K562 (cell line): ENCODE measurements around the gene PRICKLE3.

Source experiments
- CTCF ChIP-seq, 3 experiments: IDR thresholded peaks in 2 of 3; conservative IDR thresholded peaks in 1 of 3; 2 replicates each; pipeline ENCODE4 v1.5.1; 2011 to 2012; ENCODE audit warnings: low read length in 3 of 3, mild to moderate bottlenecking in 3 of 3, control low read depth in 2 of 3, improper control_type of control experiment in 1 of 3, inconsistent platforms in 1 of 3, low read depth in 1 of 3, mixed read lengths in 1 of 3, moderate library complexity in 1 of 3; ENCODE audit not compliant: insufficient read depth in 2 of 3
- EP300 ChIP-seq: IDR thresholded peaks from 2 replicates; pipeline ENCODE4 v1.6.1; 2012; ENCODE audit warnings: low read length, improper control_type of control experiment
- EZH2 ChIP-seq: IDR thresholded peaks from 2 replicates; pipeline ENCODE4 v1.6.1; 2012; ENCODE audit warnings: low read depth, mild to moderate bottlenecking, inconsistent platforms, low read length, borderline replicate concordance
- HDAC1 ChIP-seq, 2 experiments: fragments of 450-650 bp; IDR thresholded peaks; 2 replicates each; pipeline ENCODE4 v1.6.1; 2016 to 2017; ENCODE audit warnings: inconsistent platforms in 1 of 2, mild to moderate bottlenecking in 1 of 2, moderate library complexity in 1 of 2
- RAD21 ChIP-seq, 2 experiments: fragments of 250-450 bp in 1 of 2; fragments of 450-650 bp in 1 of 2; sonication (Bioruptor Pico) in 1 of 2; formaldehyde crosslinking in 1 of 2; IDR thresholded peaks in 1 of 2; conservative IDR thresholded peaks in 1 of 2; 2 replicates each; pipeline versions ENCODE4 v1.4.0 to v1.8.0; 2020 to 2022; ENCODE audit warnings: mild to moderate bottlenecking in 2 of 2, moderate library complexity in 1 of 2
- TEAD4 ChIP-seq, 2 experiments: sonication (generic) in 1 of 2; formaldehyde crosslinking in 1 of 2; IDR thresholded peaks; 2 replicates each; pipeline versions ENCODE4 v1.6.1 to v1.8.0; 2012 to 2022; ENCODE audit warnings: borderline replicate concordance in 1 of 2, inconsistent platforms in 1 of 2, low read length in 1 of 2, mild to moderate bottlenecking in 1 of 2, missing genetic modification reagents in 1 of 2
- ZZZ3 ChIP-seq: fragments of 450-650 bp; IDR thresholded peaks from 2 replicates; pipeline ENCODE4 v1.6.1; 2016; ENCODE audit warnings: antibody characterized with exemption, mild to moderate bottlenecking, moderate library complexity
- TF ChIP-seq, protein P1 (sequence below): sonication (generic); formaldehyde crosslinking; IDR thresholded peaks from 2 replicates; pipeline ENCODE4 v1.9.0; 2022; ENCODE audit warnings: mild to moderate bottlenecking, missing genetic modification reagents

- TF ChIP-seq RAD21 (CRISPR knock-in tag; conservative IDR thresholded peaks at IDR 0.05 in 1 of 2, IDR thresholded peaks at IDR 0.05 in 1 of 2) (peak in 1 of 2 experiments; percentile 30; a peak in 2 of 4 replicates), ZZZ3 (no peak), TEAD4 (IDR thresholded peaks at IDR 0.05; ENCODE audit: low read length) (no peak), TEAD4 (CRISPR knock-in tag; IDR thresholded peaks at IDR 0.05; ENCODE audit: borderline replicate concordance) (no peak), CTCF (IDR thresholded peaks at IDR 0.05 in 2 of 3, conservative IDR thresholded peaks at IDR 0.05 in 1 of 3; ENCODE audit: insufficient read depth in 2 of 3, low read depth in 1 of 3, low read length in 3 of 3) (peak; percentile 11 to 75 (median 47); a peak in 4 of 6 replicates), EZH2 (no peak), EP300 (no peak), HDAC1 (IDR thresholded peaks at IDR 0.05) (no peak)
- TF ChIP-seq, protein P1, sequence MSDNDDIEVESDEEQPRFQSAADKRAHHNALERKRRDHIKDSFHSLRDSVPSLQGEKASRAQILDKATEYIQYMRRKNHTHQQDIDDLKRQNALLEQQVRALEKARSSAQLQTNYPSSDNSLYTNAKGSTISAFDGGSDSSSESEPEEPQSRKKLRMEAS (CRISPR knock-in tag), result no peak
These were observed 10.5 kb downstream of the PRICKLE3 start for GRCh38 chrX:49175435-49176274.
